ENCODE measurements around the gene BCAP31. TPM values are rescaled to one million over a fixed set of nuclear protein-coding genes. Genes with fewer than 3 reads are reported as not detected.
"Not testable (repeated sequence)": the region's sequence is repeated elsewhere in the genome, so short reads cannot be mapped to it uniquely, and the experiment has no call there.

Gene BCAP31
- polyA plus RNA-seq, 1 donor from 2014 or later, result 254 TPM

- no peaks in the 10 kb centered on the region for H3K36me3 Mint-ChIP-seq
- peak overlapping the region in 1 of 4 donors; percentile 38 for H3K4me3 Mint-ChIP-seq
- H3K4me1 Mint-ChIP-seq, result peaks cover 0 to 13% (median 4%) of the 10 kb centered on the region in 3 donors
- no peak overlapping the region for H3K27ac Mint-ChIP-seq
- no peaks in the 10 kb centered on the region for H3K27me3 Mint-ChIP-seq
- no peaks in the 10 kb centered on the region for H3K9me3 Mint-ChIP-seq
Observed at GRCh38 chrX:153719238-153719637, 4.9 kb downstream of the BCAP31 start.

GRCh38 chrX:153717445-153717844 lies 6.7 kb downstream of the BCAP31 start:
- Mint-ChIP-seq H3K36me3 (no peaks in the 10 kb centered on the region), H3K27ac (no peak overlapping the region)

GRCh38 chrX:153714256-153714655 lies 9.9 kb downstream of the BCAP31 start:
- Mint-ChIP-seq H3K36me3 (no peaks in the 10 kb centered on the region), H3K4me3 (no peak overlapping the region), H3K9me3 (peaks cover 0 to 3% (median 0%) of the 10 kb centered on the region in 3 donors), H3K27ac (no peak overlapping the region), H3K27me3 (peaks cover 3% of the 10 kb centered on the region), H3K4me1 (peaks cover 0 to 4% (median 0%) of the 10 kb centered on the region in 3 donors)

More at GRCh38 chrX:153717445-153717844, 6.7 kb downstream of the BCAP31 start:
- no peaks in the 10 kb centered on the region for H3K27me3 Mint-ChIP-seq
- no peak overlapping the region for H3K4me3 Mint-ChIP-seq
- H3K4me1 Mint-ChIP-seq, result peaks cover 0 to 9% (median 4%) of the 10 kb centered on the region in 3 donors
- H3K9me3 Mint-ChIP-seq, result peaks cover 0 to 3% (median 0%) of the 10 kb centered on the region in 3 donors

DNA sequence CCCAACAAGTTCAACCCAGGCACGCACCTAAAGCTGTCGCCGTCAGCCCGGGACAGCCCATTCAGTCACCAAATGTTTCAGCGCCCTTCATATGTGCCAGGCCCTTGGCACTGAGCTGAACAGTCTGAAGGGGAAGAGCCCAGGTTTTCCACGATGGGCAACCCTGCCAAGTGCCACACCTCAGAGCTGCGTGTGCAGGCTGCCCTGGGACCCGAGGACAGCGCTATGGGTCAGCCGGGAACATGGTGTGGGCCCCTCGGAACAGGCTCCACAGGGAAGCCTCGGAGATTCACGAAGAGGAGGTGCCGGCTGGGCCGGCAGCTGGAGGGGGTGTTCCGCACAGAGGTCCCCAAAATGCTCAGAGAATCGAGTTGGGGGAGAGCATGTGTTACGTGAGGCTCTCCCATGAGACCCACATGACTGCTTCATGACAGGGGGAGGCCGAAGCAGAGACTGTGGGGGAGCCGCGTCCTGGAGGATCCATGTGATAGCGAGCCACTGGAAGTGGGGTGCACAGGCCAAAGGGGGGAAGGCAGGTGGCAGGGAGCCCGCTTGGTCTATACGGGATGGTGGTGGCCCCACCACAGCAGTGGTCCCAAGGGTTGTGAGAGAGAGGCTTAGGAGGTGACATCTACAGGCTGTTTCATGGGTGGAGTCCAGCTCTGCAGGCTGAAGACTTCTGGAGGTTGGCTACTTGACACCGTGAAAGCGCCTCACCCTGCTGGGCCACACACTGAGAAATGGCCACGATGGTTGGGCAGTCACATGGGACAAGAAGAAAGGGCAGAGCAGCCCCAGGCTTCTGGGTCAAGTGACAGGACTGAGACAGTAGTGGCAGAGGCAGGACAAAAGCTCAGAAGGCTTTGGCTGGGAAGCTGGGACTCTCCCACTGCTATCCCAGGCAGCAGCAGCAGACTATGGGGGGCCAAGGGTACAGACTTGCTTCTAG lies 14.2 kb downstream of the BCAP31 start:
- Mint-ChIP-seq H3K36me3 (no peaks in the 10 kb centered on the region), H3K27me3 (peaks cover 8% of the 10 kb centered on the region)

GRCh38 chrX:153708415-153708814 lies 15.8 kb downstream of the BCAP31 start:
- H3K4me3 Mint-ChIP-seq, result no peak overlapping the region
- H3K36me3 Mint-ChIP-seq, result no peaks in the 10 kb centered on the region
- peaks cover 8% of the 10 kb centered on the region for H3K27me3 Mint-ChIP-seq
- no peak overlapping the region for H3K27ac Mint-ChIP-seq
- H3K9me3 Mint-ChIP-seq, result peaks cover 0 to under 1% (median 0%) of the 10 kb centered on the region in 3 donors
- peaks cover 0 to 4% (median 0%) of the 10 kb centered on the region in 3 donors for H3K4me1 Mint-ChIP-seq

More for the DNA sequence above, 14.2 kb downstream of the BCAP31 start:
- Mint-ChIP-seq H3K4me3 (no peak overlapping the region), H3K27ac (no peak overlapping the region), H3K9me3 (peaks cover 0 to 3% (median 0%) of the 10 kb centered on the region in 3 donors), H3K4me1 (peaks cover 0 to 4% (median 0%) of the 10 kb centered on the region in 3 donors)

- H3K4me1 Mint-ChIP-seq, result peaks cover 0 to 4% (median 0%) of the 10 kb centered on the region in 3 donors
- no peaks in the 10 kb centered on the region for H3K36me3 Mint-ChIP-seq
- no peak overlapping the region for H3K4me3 Mint-ChIP-seq
- H3K27ac Mint-ChIP-seq, result no peak overlapping the region
- no peaks in the 10 kb centered on the region for H3K9me3 Mint-ChIP-seq
- H3K27me3 Mint-ChIP-seq, result peaks cover 8% of the 10 kb centered on the region
Observed at GRCh38 chrX:153707406-153707805, 16.8 kb downstream of the BCAP31 start.

DNA sequence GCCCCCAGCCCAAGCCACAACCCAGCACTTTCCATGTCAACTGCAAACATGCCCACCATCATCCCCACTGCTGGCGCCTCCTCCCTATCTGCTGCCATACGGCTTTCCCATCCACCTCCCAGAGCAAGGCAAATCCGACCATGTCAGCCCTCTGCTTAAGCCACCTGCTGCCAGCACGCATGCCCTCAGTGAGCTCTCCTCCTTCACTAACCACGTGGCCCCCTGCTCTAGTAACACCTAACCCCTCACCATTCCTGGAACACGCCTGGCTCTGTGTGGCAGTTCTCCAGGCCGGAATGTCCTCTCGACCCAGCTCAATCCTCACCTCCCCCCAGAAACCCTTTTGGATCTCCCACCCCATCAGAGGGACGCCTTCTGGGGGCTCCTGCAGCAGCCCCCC lies 17.4 kb downstream of the BCAP31 start:
- peaks cover 8% of the 10 kb centered on the region for H3K27me3 Mint-ChIP-seq
- no peaks in the 10 kb centered on the region for H3K36me3 Mint-ChIP-seq
- H3K27ac Mint-ChIP-seq, result no peak overlapping the region

DNA sequence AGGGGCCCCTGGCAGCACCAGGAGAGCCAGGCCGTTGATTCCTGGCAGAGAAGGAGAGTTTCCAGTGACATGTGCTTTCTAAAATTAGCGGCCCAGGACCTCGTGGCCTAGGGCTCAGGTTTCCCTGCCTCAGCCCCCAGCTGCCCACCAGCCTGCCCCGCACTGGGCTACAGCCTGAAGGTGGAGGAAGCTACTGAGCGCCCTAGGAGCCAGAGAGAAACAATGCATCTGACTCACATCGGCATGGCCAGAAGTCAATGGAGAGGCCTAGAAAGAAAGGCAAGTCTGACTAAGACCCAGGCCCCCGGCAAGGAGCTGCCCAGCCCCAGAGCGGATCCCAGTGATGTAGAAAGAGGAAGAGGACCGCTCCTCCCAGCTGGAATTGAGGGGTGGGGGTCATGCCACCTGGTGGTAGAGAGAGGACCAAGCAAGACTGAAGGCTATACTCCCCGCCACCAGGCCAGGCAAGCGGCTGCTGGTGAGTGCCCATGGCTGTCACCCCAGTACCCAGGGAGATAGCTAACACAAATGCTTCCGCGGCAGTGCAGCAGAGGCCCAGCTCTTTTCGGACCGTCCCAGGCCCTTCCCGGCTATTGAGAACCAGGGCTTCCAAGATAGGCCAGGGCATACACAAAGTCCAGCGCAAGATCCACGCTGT lies 18.7 kb downstream of the BCAP31 start:
- not testable (repeated sequence) for H3K4me1 Mint-ChIP-seq, H3K4me3 Mint-ChIP-seq, H3K27me3 Mint-ChIP-seq, H3K36me3 Mint-ChIP-seq, H3K27ac Mint-ChIP-seq, H3K9me3 Mint-ChIP-seq

More for the DNA sequence above, 17.4 kb downstream of the BCAP31 start:
- H3K4me1 Mint-ChIP-seq, result peaks cover 0 to 4% (median 0%) of the 10 kb centered on the region in 3 donors
- H3K9me3 Mint-ChIP-seq, result no peaks in the 10 kb centered on the region
- H3K4me3 Mint-ChIP-seq, result no peak overlapping the region

- H3K4me1 Mint-ChIP-seq, H3K36me3 Mint-ChIP-seq, H3K27ac Mint-ChIP-seq, H3K9me3 Mint-ChIP-seq, H3K27me3 Mint-ChIP-seq, H3K4me3 Mint-ChIP-seq: not testable (repeated sequence)
Observed at GRCh38 chrX:153704631-153705402, 19.4 kb downstream of the BCAP31 start.

DNA sequence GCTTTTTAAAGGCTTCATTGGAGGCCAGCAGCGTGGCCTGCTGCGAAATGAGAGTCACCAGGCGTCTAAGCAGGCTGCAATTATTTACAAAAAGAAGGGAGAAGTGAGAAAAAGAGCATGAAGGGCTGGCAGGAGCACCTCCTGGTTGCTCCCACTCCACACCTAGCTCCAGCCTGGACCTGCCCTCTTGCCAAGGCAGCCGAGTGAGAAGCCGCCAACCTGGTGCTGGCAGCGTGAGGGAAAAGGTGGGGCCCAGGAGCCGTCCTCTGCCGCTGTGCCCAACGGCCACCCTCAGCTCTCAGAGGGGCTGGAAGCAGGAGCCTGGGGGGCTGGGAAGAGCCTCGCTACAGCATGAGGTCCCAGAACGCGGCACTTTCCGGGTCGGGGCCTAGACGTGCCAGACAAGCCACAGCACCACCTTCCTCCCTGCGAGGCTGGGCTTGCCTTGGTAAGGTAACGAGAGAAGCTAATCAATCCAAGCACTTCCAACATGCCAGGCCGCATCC lies 20.1 kb downstream of the BCAP31 start:
- H3K4me3 Mint-ChIP-seq, result no peak overlapping the region
- peaks cover 7% of the 10 kb centered on the region for H3K27me3 Mint-ChIP-seq
- no peak overlapping the region for H3K27ac Mint-ChIP-seq
- peaks cover 0 to 4% (median 0%) of the 10 kb centered on the region in 3 donors for H3K4me1 Mint-ChIP-seq
- H3K9me3 Mint-ChIP-seq, result no peaks in the 10 kb centered on the region
- H3K36me3 Mint-ChIP-seq, result no peaks in the 10 kb centered on the region

GRCh38 chrX:153703036-153703370 lies 21.2 kb downstream of the BCAP31 start:
- peaks cover 8% of the 10 kb centered on the region for H3K27me3 Mint-ChIP-seq
- H3K4me1 Mint-ChIP-seq, result peaks cover 0 to 2% (median 0%) of the 10 kb centered on the region in 3 donors
- no peaks in the 10 kb centered on the region for H3K36me3 Mint-ChIP-seq
- H3K9me3 Mint-ChIP-seq, result no peaks in the 10 kb centered on the region
- no peak overlapping the region for H3K27ac Mint-ChIP-seq
- no peak overlapping the region for H3K4me3 Mint-ChIP-seq

- no peak overlapping the region for H3K4me3 Mint-ChIP-seq
- no peak overlapping the region for H3K27ac Mint-ChIP-seq
- peaks cover 6% of the 10 kb centered on the region for H3K27me3 Mint-ChIP-seq
- H3K4me1 Mint-ChIP-seq, result no peaks in the 10 kb centered on the region
- no peaks in the 10 kb centered on the region for H3K9me3 Mint-ChIP-seq
- no peaks in the 10 kb centered on the region for H3K36me3 Mint-ChIP-seq
Observed at GRCh38 chrX:153702336-153703035, 21.7 kb downstream of the BCAP31 start.

DNA sequence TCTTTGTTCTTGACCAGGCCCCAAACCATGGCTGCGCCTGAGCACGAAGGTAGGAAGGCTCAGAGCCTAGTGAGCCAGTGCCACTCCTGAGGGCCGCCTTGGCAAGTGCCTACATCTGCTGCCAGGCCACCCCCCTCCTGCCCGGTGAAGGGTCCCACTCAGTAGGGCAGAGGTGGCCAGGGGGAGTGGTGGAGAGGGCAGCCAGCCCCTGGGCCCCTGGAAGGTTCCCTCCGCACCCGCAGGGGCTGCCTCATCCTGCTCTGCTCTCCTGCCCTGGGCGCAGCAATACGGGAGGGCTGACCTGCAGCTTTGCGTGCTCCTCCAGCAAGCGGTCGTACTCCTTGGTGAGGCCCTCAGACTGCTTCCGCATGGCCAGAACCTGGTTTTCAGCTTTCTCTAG lies 22.5 kb downstream of the BCAP31 start:
- Mint-ChIP-seq H3K4me3 (no peak overlapping the region), H3K27ac (no peak overlapping the region), H3K9me3 (no peaks in the 10 kb centered on the region), H3K36me3 (no peaks in the 10 kb centered on the region), H3K27me3 (peaks cover 6% of the 10 kb centered on the region), H3K4me1 (no peaks in the 10 kb centered on the region)

- Mint-ChIP-seq H3K9me3 (no peaks in the 10 kb centered on the region), H3K27ac (no peak overlapping the region), H3K36me3 (no peaks in the 10 kb centered on the region), H3K4me1 (no peaks in the 10 kb centered on the region), H3K4me3 (no peak overlapping the region), H3K27me3 (peaks cover 3% of the 10 kb centered on the region)
Observed at GRCh38 chrX:153700967-153701366, 23.2 kb downstream of the BCAP31 start.
